Endometrial microvascular endothelial cells (primary cell): Measurements from ENCODE around the gene SMPD2. TPM values are rescaled to one million over a fixed set of nuclear protein-coding genes. Genes with fewer than 3 reads are reported as not detected.
"Not testable (repeated sequence)": the region's sequence is repeated elsewhere in the genome, so short reads cannot be mapped to it uniquely, and the experiment has no call there.

Experiments used
- in situ Hi-C: cut with HindIII; loops from 2 replicates; pipeline ENCODE4 v1.10.0; 2017; ENCODE audit warnings: low sequenced_read_pairs, low pct_unique_long_range_greater_than_20kb; ENCODE audit errors: inconsistent ontology term
- total RNA-seq: library from RNA; depleted of rRNA; stranded (reverse); fragments of >200 nt; gene quantifications from one replicate; pipeline ENCODE4 v1.2.3, GENCODE V29; 2015; ENCODE audit errors: inconsistent ontology term

SMPD2 gene
- total RNA-seq, 1 donor from 2014 or later = 11.8 TPM

DNA sequence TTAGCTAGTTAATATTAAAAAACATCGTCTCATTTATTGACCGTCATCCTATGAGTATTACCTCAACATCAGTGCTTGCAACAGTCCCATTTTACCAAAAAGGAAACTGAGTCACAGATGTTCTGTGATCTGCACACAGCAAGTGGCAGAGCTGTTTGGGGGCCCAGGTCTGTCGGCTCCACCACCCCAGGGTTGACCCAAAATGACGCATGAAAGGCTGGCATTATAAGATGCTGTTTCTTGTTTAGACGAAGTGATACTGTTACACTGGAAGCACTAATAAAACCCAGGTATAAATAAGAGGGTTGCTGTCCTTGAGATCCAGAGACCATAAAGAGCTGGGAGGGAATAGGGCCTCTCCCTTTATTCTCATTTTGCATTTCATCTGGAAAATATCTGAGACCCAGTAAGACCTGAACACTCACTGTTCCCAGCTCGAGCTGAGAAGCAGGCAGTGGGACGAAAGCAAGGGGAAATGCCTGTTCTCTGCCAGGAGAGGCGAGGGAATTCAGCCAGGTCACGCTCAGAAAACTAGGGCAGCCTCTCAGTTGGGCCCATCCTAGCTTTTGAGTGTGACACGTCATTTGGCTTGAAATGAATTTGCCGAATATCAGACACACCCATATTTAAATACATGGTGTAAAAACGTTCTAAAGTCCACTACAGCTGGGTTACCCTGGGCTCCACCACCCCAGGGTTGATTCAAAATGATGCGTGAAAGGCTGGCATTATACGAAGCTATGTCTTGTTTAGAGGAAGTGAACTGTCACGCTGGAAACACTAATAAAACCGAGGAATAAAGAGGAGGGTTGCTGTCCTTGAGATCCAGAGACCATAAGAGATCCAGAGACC lies 16.4 kb downstream of the SMPD2 start:
- in situ Hi-C loops = no loop called here

DNA sequence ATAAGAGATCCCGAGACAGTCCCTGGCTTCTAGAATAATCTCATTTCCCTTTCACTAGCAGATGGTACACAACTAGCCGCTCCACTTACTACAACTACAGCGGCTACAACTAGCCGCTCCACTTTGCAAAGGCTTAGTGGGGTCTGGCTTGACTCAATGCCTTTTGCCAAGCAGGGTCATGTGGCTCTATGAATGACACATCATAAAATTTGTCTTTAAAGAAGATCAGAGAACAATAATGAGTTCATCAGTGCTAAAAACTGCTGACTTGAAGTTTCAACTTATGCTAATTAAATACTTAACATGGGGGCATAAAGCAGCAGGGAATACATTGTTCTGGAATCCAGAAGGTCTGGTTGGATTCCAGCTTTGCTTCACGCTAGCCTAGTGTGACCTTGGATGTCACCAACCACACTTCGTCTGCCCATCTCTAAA lies 17.1 kb downstream of the SMPD2 start:
- in situ Hi-C loops = no loop called here

DNA sequence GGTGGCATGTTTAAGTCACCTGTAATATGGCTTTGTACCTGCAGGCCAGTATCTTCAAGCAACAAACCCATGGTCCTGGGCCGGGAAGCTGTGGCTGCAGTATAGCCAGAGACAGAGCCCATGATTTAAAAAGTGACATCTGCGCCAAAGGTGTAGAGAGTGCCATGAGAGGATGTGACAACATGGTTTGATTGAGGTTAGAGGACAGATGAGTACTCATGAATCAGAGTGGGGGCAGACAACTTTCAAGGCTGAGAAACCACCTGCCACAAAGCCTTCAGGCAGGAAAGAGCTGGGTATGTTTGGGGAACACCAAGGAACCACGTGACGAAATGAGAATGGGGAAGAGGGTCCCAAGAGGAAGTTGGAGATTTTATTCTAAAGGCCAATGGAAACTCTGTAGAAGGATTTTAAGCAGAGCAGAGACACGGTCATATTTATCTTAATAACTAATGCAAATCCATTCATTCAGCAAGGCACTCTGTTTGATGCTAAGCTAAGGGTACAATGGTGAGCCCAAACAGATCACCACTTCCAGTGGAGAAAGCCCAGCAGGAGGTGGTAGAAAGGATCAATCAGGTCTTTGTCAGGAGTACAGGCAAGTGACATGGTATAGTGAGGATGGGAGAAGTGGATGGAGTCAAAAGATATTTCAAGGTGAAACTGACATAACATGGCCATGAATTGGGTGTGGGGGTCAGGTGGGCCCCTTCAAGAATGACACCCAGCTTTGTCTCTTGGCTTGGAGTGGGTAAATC lies 18.4 kb downstream of the SMPD2 start:
- in situ Hi-C loops = no loop called here

DNA sequence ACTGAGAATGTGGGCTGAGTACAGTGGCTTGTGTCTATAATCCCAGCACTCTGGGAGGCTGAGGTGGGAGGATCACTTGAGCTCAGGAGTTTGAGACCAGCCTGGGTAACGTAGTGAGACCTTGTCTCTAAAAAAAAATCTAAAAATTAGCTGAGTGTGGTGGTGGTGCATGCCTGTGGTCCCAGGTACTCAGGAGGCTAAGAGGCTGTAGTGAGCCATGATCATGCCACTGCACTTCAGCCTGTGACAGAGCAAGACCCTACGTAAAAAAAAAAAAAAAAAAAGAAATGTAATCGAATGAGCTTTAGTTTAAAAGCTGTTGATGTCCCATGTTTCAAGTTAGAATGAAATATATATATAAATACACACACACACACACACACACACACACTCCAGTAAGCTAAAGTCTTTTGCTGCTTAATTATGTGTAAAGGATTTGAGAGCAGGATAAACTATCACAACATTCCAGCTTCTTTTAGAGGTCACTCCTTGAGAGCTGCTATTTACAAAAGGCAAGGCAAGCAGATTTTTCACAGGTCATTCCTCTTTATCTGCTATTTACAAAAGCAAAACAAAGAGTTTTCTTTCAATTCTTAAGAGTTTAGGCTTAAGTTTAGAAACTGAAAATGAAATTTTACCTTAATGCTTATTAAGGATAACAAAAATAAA lies 19.8 kb downstream of the SMPD2 start:
- in situ Hi-C loops = no loop called here

DNA sequence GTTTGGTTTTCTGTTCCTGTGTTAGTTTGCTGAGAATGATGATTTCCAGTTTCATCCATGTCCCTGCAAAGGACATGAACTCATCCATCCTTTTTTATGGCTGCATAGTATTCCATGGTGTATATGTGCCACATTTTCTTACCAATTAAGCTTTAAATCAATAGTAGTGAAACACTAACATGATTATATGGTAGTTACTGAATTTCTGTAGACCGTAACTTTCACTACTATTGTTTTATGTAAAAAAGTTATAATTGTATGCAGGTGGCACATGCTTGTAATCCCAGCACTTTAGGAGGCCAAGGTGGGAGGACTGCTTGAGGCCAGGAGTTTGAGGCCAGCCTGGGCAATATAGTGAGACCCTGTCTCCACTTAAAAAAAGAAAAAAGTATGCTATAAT lies 20.7 kb downstream of the SMPD2 start:
- in situ Hi-C loops = not testable (repeated sequence)

DNA sequence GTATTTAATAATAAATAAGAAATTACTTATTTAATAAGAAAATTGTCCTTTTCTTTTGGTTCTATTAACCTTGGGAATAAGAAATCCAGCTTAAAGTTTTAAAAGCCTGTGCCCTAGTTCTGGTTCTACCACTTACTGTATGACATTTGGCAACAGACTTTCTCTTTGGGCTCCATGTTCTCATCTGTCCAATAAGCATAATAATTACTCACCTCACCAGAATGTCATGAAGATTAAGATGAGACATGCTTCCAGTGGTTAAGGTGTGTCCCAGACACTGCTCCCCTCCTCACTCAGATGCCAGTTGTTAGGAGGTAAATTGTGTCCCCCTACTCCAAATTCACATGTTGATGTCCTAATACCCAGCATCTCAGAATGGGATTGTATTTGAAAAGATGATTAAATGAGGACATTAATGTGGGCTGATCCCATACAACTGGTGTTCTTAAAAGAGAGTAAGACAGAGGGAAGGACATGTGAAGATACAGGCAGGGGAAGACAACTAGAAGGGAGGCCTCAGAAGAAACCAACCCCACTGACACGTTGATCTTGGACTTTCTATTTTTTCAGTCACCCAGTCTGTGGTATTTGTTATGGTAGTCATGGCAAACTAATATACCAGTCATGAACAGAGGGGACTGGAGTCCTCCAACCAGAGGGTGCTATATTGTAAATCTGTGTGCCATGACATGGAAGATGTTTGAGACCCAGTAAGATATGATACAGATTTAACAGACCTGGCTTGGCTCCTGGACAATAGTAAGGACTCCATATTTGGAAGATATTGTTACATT lies 21.4 kb downstream of the SMPD2 start:
- in situ Hi-C loops = no loop called here

DNA sequence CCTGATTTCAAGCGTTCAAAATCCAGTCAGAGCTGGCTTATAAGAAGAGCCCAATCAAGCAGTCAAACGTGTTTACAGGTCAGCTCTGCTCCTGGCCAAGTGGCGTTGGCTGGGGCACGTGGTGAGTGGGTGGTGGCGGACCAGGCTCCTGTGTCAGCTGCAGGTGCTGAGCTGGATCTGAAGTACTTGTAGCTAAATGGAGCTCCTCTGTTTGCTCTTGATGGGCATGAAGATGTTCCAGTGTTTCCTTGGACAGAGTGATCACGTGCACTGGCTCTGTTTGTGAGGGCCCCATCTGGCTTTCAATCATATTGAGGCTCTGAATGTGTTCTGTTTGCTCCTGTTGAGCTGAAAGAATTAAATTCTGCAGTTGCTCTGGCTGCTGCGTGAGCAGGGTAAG lies 25.2 kb downstream of the SMPD2 start:
- in situ Hi-C loops = no loop called here

DNA sequence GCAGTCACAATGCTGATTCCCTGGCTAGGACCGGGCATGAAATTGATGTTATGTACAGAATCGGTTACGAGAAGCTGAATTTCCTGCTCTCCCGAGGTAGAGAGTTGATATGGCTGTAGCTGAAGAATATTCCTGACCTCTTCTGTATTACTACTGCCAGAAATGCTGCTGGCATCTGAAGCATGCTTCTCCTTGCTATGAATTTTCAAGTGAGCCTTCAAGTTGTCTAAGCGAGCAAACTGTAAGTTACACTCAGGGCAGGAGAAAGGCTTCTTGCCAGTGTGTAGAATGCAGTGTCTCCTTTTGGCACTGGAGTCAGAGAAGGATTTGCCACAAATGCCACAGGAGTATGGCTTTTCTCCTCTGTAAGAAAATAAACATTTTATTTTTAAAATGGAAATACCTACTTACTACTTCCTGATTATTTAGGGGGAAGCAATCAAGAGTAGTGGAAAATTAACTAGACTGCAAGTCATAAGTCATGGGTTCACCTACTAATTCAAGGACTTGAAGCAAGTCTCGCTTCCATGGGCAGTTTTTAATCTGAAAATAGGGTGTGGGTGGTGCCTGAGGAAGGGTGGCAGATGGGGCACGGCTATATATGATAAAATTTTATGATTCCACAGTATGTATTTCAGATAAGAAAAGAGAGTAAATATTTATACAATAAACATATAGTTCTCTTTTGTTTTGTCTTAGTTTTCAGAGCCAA lies 25.8 kb downstream of the SMPD2 start:
- in situ Hi-C loops = no loop called here

DNA sequence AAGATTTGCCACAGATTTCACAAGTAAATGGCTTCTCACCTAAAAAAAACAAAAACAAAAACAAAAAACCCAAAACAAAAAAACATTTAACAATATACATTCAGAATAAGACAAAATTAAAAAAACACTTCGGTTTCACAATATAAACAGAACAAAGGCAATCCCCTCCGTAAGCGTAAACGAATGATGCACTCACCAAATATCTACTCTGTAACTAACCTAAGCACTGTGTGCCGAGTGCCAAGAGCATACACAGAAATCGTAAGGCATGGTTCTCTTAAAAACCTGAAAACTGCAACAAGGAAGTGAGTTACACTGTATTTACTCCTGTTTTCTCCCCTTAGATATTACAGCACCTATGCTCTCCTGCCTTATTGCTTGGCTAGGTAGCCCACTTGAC lies 27.2 kb downstream of the SMPD2 start:
- in situ Hi-C loops = no loop called here

DNA sequence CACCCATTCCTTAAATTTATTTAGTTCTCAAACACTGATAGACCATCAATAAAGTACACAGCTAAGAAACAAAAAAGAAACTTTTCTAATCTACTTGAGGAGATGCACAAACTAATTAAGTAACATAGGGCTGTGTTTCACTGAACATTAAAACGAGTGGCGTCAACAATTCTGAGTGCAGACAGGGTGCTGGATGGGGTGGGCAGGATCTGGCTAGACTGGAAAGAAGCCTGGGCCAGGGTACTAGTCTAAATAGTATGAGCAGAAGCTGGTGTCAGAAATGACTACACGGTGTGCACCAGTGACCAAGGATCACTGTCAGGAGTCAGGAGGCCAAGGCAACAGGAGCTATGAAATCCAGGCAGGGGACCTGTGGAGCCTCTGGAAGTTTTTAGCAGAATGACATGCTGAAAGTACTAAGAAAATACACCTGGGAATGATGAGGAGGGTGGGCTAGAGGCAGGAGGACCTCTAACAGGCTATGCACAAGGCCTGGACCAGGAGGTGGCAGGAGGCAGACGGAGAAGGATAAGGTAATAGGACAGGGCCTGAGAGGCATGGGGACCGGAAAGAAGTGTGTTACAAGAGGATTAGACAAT lies 29.2 kb downstream of the SMPD2 start:
- in situ Hi-C loops = no loop called here

DNA sequence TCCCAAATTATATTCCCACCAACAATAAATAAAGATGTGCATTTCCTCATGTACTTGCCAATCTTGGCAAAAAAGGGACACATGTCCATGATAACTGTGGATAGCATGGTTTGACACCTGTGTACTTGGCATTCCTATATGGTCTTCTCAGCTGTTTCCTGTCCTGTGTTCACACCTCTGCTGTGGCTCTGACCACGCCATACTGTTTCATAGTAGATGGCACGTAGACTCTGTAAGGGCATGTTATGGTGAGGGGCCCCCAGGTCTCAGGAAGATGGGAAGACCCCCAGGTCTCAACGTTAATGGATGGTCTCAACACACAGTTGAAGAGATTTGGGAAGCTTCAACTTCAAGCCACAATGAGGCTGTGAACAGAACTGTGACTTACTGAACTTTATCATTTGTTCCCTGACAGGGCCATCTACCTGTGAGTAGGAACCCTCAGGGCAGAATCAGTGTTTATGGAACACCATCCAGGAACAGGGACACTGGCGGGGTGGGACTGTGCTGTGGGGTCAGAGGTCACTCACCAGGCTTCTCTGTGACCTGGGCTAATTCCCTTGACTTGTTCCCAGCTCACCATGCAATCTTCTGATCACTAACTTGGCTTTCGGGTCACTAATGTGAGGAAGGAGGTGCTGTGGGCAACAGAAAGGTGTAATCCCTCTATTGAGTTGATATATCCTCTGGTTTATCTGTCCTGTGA lies 30.7 kb downstream of the SMPD2 start:
- in situ Hi-C loops = no loop called here

DNA sequence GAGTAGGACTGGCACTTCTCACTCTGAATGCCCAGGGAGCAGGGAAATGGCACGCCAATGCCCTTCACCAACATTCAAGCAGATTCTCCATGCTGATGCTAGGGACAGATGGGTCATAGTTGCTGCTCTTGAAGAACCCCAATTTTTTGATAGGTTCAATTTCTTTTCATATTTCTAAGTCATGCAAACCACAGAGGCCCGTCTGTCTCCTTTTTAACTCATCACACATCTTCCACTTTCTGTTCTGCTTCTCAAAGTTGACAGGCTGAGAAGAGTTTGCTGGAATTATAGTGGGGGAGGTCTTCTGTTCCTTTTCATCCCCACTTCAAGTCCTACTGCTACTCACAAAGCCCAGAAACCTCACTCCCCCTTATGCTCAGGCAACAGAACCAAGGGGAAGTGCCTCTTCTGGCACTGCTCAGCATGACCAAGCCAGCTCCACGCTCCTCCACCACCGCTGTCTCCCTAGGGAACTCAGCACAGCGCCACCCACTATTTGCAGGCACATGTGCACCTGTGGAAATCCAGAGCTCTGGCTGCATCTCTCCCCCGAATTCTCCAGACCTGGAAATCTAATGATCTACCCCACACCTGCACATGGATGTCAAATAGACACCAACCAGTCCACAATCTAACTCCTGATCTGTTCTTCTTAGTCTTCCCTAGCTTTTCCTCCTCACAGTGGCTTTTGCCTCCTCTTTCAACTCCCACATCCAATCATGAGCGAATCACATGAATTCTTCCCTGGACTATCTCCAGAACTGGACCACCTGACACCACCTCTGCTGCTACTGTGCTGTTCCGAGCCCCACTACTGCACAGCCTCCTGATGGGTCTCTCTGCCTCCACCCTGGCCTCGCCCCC lies 31.8 kb downstream of the SMPD2 start:
- in situ Hi-C loops = no loop called here

DNA sequence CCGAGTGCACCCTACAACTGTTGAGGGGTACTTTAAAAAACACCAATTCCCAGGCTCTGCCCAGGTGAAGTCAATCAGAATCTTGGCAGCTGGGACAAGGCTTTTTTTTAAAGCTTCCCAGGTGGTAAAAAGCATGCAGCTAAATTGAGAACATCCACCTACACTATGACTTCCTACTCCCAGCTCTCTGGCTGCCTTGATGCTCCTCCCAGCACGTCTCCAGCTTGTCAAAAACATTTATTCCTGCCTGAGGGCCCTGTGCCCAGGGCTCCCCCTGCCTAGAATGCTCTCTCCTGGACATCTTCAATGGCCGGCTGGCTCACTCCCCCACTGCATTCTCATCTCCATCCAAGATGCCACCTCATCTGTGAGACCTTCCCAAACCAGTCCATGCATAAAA lies 32.6 kb downstream of the SMPD2 start:
- in situ Hi-C loops = no loop called here

DNA sequence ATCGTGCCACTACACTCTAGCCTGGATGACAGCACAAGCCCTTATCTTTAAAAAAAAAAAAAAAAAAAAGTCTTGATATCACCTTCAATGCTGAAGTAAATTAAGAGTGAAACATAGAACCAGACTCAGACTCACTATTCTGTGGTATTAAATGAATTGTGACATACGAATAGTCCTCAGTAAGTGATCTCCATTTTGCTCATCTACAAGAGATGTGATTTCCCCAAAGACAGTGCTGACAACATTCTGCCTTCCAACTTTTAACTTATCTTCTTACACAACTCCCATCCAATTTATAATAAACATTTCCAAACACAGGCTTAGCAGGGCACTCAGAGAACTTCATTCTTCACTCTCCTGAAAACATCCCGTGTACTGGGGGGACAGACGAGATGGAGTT lies 34.5 kb downstream of the SMPD2 start:
- in situ Hi-C loops = no loop called here

DNA sequence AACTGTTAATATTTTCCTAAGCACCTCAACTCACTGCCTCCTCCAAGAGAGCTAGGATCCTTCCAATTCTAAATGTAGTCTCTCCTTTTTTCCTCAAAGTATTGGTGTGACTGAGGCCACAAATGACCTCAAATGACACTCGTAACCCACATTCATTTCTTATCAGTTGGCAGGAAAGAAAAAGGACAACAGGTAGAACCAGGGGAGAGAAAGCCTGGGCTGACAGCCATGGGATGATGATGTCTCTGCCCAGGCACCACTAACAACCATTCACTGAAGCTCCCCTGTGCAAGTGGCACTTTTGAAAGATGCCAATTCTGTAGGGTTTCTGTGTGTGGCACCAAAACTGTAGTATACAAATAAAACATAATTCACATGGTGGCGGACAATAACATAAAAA lies 35.1 kb downstream of the SMPD2 start:
- in situ Hi-C loops = no loop called here

DNA sequence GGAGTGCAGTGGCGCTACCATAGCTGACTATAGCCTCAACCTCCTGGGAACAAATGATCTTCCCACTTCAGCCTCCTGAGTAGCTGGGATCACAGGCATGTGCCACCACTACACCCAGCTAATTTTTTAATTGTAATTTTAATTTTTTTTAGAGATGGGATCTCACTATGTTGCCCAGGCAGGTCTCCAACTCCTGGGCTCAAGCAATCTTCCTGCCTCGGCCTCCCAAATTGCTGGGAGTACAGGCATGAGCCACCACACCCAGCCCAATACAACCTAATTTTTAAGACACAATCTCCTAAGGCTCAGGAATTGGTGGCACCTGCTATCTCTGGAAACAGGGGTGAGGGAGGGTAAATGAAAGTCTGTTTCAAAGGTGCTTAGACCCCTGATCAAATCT lies 36.7 kb downstream of the SMPD2 start:
- in situ Hi-C loops = no loop called here

DNA sequence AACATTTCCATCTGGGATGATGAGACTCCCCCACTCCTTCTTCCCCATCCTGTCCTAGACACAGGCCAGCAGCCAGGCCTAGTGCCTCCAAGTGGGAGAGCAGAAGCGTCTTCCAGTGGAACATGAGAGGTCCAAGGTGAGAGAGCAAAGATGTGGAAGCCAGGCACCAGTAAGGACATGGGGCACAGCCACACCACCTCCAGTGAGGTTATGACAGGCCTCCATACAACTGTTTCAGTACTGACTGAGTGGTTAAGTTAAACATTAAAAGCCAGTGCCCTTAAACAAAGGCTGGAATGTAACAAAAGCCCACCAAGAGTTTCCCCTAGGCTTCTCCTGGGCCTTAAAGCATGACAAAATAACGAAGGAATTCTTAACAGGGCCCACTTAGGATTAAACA lies 37.2 kb downstream of the SMPD2 start:
- in situ Hi-C loops = no loop called here
